SK-N-SH (cell line): Measurements from ENCODE around the gene TNPO2.

Source experiments
- ELF1 ChIP-seq: IDR thresholded peaks from 2 replicates; pipeline ENCODE4 v1.4.0; 2012
- EP300 ChIP-seq, 2 experiments: IDR thresholded peaks; 2 replicates each; pipeline versions ENCODE4 v1.4.0 to v1.6.1; 2012; ENCODE audit warnings: borderline replicate concordance in 1 of 2, low read depth in 1 of 2, low read length in 1 of 2
- EZH2phosphoT487 ChIP-seq: fragments of 200-600 bp; sonication (generic); IDR thresholded peaks from 2 replicates; pipeline ENCODE4 v1.6.1; 2017; ENCODE audit warnings: low read depth, mixed run types, mild to moderate bottlenecking, antibody characterized with exemption, moderate library complexity, borderline replicate concordance
- FOXM1 ChIP-seq: IDR thresholded peaks from 2 replicates; pipeline ENCODE4 v1.4.0; 2012; ENCODE audit warnings: low read depth, mild to moderate bottlenecking
- JUND ChIP-seq: IDR thresholded peaks from 2 replicates; pipeline ENCODE4 v1.4.0; 2012
- MXI1 ChIP-seq: IDR thresholded peaks from 2 replicates; pipeline ENCODE4 v1.6.1; 2012; ENCODE audit warnings: mild to moderate bottlenecking, low read depth, low read length, improper control_type of control experiment
- NRF1 ChIP-seq: IDR thresholded peaks from 2 replicates; pipeline ENCODE4 v1.6.1; 2012; ENCODE audit warnings: low read depth, mild to moderate bottlenecking, low read length
- POLR2AphosphoS5 ChIP-seq: IDR thresholded peaks from 2 replicates; pipeline ENCODE4 v1.6.1; 2012; ENCODE audit warnings: low read depth, low read length
- RFX5 ChIP-seq: IDR thresholded peaks from 2 replicates; pipeline ENCODE4 v1.6.1; 2012; ENCODE audit warnings: mild to moderate bottlenecking, improper control_type of control experiment, low read length
- SMC3 ChIP-seq: IDR thresholded peaks from 2 replicates; pipeline ENCODE4 v1.6.1; 2012; ENCODE audit warnings: low read depth, low read length, improper control_type of control experiment
- TAF1 ChIP-seq: IDR thresholded peaks from 2 replicates; pipeline ENCODE4 v1.6.1; 2012; ENCODE audit warnings: low read depth, mild to moderate bottlenecking, low read length, moderate library complexity, borderline replicate concordance
- TF ChIP-seq, protein P1 (sequence below): fragments of 200-600 bp; sonication (generic); IDR thresholded peaks from 2 replicates; pipeline ENCODE4 v1.6.1; 2017; ENCODE audit warnings: antibody characterized with exemption, mild to moderate bottlenecking, moderate library complexity
- TF ChIP-seq, protein P2 (sequence below): IDR thresholded peaks from 2 replicates; pipeline ENCODE4; 2012

DNA sequence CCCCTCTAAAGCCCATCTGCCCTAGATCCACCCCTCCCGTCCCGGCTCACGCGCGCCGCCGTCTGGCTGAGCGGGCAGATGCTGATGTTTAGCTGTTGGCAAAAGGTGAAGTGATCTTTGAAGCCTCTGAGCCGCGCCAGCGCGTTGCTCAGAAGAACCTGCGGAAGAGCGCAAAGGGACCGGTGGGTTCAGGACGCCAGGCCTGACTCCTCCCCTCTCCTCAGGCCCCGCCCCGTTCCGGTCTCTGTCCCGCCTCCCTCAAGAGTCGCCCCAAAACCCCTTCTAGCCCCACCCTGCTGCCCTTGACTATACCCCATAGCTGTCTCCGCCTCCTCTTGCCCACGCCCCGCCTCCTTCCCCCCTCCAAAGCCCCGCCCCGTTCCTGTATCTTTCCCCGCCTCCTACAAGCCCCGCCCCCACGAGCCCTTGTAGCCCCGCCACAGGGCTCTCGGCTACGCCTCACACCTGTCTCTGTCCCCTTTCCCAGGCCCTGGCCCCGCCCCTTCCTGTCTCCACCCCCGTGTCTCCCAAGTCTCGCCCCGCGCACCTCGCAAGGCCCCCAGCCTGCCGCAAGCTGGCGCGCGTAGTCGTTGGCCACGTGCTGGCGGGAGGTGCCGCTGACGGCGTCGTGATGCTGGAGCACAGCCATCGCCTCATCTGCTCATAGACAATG lies 66.7 kb downstream of the TNPO2 start:
- TF ChIP-seq, protein P1, sequence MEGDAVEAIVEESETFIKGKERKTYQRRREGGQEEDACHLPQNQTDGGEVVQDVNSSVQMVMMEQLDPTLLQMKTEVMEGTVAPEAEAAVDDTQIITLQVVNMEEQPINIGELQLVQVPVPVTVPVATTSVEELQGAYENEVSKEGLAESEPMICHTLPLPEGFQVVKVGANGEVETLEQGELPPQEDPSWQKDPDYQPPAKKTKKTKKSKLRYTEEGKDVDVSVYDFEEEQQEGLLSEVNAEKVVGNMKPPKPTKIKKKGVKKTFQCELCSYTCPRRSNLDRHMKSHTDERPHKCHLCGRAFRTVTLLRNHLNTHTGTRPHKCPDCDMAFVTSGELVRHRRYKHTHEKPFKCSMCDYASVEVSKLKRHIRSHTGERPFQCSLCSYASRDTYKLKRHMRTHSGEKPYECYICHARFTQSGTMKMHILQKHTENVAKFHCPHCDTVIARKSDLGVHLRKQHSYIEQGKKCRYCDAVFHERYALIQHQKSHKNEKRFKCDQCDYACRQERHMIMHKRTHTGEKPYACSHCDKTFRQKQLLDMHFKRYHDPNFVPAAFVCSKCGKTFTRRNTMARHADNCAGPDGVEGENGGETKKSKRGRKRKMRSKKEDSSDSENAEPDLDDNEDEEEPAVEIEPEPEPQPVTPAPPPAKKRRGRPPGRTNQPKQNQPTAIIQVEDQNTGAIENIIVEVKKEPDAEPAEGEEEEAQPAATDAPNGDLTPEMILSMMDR = no peak
- TF ChIP-seq NRF1 = no peak
- TF ChIP-seq, protein P2, sequence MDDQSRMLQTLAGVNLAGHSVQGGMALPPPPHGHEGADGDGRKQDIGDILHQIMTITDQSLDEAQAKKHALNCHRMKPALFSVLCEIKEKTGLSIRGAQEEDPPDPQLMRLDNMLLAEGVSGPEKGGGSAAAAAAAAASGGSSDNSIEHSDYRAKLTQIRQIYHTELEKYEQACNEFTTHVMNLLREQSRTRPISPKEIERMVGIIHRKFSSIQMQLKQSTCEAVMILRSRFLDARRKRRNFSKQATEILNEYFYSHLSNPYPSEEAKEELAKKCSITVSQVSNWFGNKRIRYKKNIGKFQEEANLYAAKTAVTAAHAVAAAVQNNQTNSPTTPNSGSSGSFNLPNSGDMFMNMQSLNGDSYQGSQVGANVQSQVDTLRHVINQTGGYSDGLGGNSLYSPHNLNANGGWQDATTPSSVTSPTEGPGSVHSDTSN = no peak
- TF ChIP-seq TAF1 = no peak
- TF ChIP-seq EZH2phosphoT487 = no peak
- no peak for TF ChIP-seq EP300 (IDR thresholded peaks at IDR 0.05; ENCODE audit: borderline replicate concordance in 1 of 2, low read depth in 1 of 2, low read length in 1 of 2)
- TF ChIP-seq FOXM1 = no peak
- no peak for TF ChIP-seq MXI1
- TF ChIP-seq POLR2AphosphoS5 = no peak
- no peak for TF ChIP-seq SMC3
- TF ChIP-seq JUND = no peak
- TF ChIP-seq ELF1 = no peak
- no peak for TF ChIP-seq RFX5
